BLaER1 (cell line): Measurements from ENCODE around the gene RLF.

ENCODE experiments used
- H3K27ac ChIP-seq: shearing (Covaris generic); formaldehyde crosslinking; 2 replicates; pipeline ENCODE4 v1.8.1; 2022
- H3K27me3 ChIP-seq: shearing (Covaris generic); formaldehyde crosslinking; 2 replicates; pipeline ENCODE4 v1.8.1; 2022
- H3K36me3 ChIP-seq: shearing (Covaris generic); formaldehyde crosslinking; 2 replicates; pipeline ENCODE4 v1.8.1; 2022
- H3K4me1 ChIP-seq: shearing (Covaris generic); formaldehyde crosslinking; 2 replicates; pipeline ENCODE4 v1.8.1; 2022
- H3K4me2 ChIP-seq: shearing (Covaris generic); formaldehyde crosslinking; 2 replicates; pipeline ENCODE4 v1.8.1; 2022
- H3K4me3 ChIP-seq: shearing (Covaris generic); formaldehyde crosslinking; 2 replicates; pipeline ENCODE4 v1.8.1; 2022
- H3K9ac ChIP-seq: shearing (Covaris generic); formaldehyde crosslinking; 2 replicates; pipeline ENCODE4 v1.8.1; 2022
- H3K9me3 ChIP-seq: shearing (Covaris generic); formaldehyde crosslinking; 2 replicates; pipeline ENCODE4 v1.8.1; 2022
- H4K20me1 ChIP-seq: shearing (Covaris generic); formaldehyde crosslinking; 2 replicates; pipeline ENCODE4 v1.8.1; 2022
- Cebpa-rat ChIP-seq: shearing (Covaris generic); IDR thresholded peaks from 2 replicates; pipeline ENCODE4 v1.8.1; 2022

RLF gene

GRCh38 chr1:40161125-40161887 lies at the start of gene RLF:
RLF (plus strand) TSS chr1:40161387; CDS start chr1:40161400, 13 bp downstream.
- H4K20me1 ChIP-seq, result peaks cover 50% of the 10 kb centered on the region
- peak within 1 kb of the TSS; percentile 95 for H3K4me2 ChIP-seq
- peak within 1 kb of the TSS; percentile 90 for H3K27ac ChIP-seq
- peaks cover 33% of the 10 kb centered on the region for H3K4me1 ChIP-seq
- peaks cover 17% of the 10 kb centered on the region; the same call in 1 of the 2 replicates for H3K36me3 ChIP-seq
- no peaks in the 10 kb centered on the region for H3K9me3 ChIP-seq
- H3K27me3 ChIP-seq, result no peaks in the 10 kb centered on the region
- no peak for TF ChIP-seq Cebpa-rat
- H3K4me3 ChIP-seq, result peak within 1 kb of the TSS; percentile 98
- peak within 1 kb of the TSS; percentile 94 for H3K9ac ChIP-seq

DNA sequence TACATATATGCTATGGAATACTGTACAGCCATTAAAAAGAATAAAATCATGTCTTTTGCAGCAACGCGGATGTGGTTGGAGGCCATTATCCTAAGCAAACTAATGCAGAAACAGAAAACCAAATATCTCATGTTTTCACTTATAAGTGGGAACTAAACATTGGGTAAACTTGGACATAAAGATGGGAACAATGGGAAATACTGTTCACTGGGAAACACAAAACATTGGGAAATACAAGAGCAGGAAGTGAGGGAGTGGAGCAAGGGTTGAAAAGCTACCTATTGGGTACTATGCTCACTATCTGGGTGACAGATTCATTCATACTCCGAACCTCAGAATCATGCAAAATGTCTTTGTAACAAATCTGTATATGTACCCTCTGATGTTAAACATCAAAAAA lies 46.8 kb upstream of the RLF start:
- Histone ChIP-seq H3K4me1 (no peaks in the 10 kb centered on the region), H3K4me3 (no peak overlapping the region), H3K27me3 (no peaks in the 10 kb centered on the region), H3K27ac (no peak overlapping the region), H3K9me3 (peaks cover 21% of the 10 kb centered on the region), H3K4me2 (no peak overlapping the region), H3K9ac (no peak overlapping the region), H4K20me1 (no peaks in the 10 kb centered on the region), H3K36me3 (no peaks in the 10 kb centered on the region)
- TF ChIP-seq Cebpa-rat, result no peak

DNA sequence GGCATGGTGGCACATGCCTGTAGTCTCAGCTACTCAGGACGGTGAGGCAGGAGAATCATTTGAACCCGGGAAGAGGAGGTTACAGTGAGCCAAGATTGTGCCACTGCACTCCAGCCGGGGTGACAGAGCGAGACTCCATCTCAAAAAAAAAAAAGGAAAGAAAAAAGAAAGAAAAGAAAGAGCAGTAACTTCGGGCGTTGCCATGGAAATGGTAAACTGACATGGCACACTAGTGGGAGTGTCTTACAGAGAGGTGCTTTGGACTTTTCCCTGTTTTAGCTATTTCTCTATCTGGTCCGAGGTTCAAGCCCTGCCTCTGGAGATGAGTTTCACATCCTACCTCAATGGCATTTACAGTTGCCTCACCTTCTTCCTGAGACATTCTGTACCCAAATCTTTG lies 41.1 kb upstream of the RLF start:
- H3K9ac ChIP-seq, result no peak overlapping the region
- H3K36me3 ChIP-seq, result no peaks in the 10 kb centered on the region
- no peak overlapping the region for H3K4me3 ChIP-seq
- H3K4me2 ChIP-seq, result no peak overlapping the region
- TF ChIP-seq Cebpa-rat, result no peak
- H3K27ac ChIP-seq, result no peak overlapping the region
- no peaks in the 10 kb centered on the region for H3K27me3 ChIP-seq
- H4K20me1 ChIP-seq, result no peaks in the 10 kb centered on the region
- H3K4me1 ChIP-seq, result no peaks in the 10 kb centered on the region
- H3K9me3 ChIP-seq, result no peaks in the 10 kb centered on the region

DNA sequence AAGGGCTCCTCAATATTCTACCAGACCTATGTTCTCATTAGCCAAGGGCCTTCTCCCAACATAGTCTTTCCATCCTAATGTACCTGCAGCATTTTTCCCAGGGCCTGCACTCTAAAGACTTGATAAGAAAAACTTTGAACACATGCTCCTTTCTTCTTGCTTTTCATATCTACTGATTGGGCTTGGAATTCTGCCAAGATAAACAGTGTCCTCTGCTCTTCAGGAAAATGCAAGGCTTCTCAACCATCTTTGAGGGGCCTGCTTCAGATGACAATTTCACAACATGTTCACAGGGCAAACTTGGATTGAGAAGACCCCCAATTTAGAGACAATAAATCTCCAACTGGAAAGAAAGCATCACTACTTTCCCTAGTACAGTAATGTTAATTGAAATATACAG lies 38.3 kb upstream of the RLF start:
- H3K4me1 ChIP-seq, result no peaks in the 10 kb centered on the region
- H3K4me2 ChIP-seq, result no peak overlapping the region
- no peaks in the 10 kb centered on the region for H3K27me3 ChIP-seq
- H3K27ac ChIP-seq, result no peak overlapping the region
- H4K20me1 ChIP-seq, result no peaks in the 10 kb centered on the region
- H3K4me3 ChIP-seq, result no peak overlapping the region
- no peaks in the 10 kb centered on the region for H3K9me3 ChIP-seq
- no peak for TF ChIP-seq Cebpa-rat
- H3K9ac ChIP-seq, result no peak overlapping the region
- no peaks in the 10 kb centered on the region for H3K36me3 ChIP-seq

GRCh38 chr1:40130892-40131291 lies 30.3 kb upstream of the RLF start:
- Histone ChIP-seq H3K9me3 (peaks cover 8% of the 10 kb centered on the region; the same call in 1 of the 2 replicates), H3K27me3 (no peaks in the 10 kb centered on the region), H3K4me3 (no peak overlapping the region), H3K27ac (no peak overlapping the region), H3K36me3 (no peaks in the 10 kb centered on the region), H4K20me1 (no peaks in the 10 kb centered on the region), H3K4me2 (no peak overlapping the region), H3K9ac (no peak overlapping the region), H3K4me1 (no peaks in the 10 kb centered on the region)
- no peak for TF ChIP-seq Cebpa-rat

DNA sequence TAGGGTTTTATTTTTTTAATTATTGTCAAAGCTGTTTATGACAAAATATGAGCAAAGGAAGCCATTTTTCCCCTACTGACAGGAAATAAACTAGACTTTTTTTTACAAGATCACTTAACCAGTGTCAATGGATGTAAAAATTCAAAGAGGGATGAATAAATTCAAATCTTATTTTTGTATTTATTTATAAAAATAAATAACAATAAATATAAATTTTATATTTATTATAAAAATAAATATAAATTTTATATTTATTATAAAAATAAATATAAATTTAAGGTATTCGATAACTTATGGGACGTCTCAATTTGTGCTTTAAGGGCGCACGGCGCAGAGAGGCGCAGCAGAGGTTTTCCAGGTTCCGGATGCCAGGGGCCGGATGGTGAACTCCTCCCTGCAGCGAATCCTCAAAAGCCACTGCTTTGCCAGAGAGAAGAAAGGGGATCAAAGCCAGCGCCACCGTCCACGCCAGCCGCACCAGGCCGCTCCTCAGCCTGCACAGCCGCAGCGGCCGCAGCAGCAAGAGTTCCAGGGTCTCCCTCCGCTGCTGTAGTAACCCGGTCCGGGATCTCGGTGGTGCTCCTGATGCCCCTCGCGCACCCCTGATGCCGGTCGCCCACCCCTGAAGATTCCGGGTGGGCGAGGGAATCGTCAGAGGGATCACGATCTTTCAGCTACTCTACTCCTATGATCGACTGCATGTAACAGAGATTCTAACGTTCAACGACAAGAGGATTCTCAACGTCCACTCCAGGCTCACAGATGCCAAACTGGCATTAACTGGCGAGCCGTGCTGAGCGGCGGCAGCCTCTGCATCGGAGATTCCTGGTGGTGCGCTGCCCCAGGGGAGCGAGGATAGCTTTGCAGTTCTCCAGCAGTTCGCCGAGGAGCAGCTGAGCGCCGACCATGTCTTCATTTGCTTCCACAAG lies 28.5 kb upstream of the RLF start:
- no peak overlapping the region for H3K4me2 ChIP-seq
- no peaks in the 10 kb centered on the region for H3K4me1 ChIP-seq
- no peak overlapping the region for H3K4me3 ChIP-seq
- no peak overlapping the region for H3K27ac ChIP-seq
- H3K9me3 ChIP-seq, result peaks cover 8% of the 10 kb centered on the region; the same call in 1 of the 2 replicates
- H3K9ac ChIP-seq, result no peak overlapping the region
- H4K20me1 ChIP-seq, result no peaks in the 10 kb centered on the region
- no peaks in the 10 kb centered on the region for H3K36me3 ChIP-seq
- no peak for TF ChIP-seq Cebpa-rat
- no peaks in the 10 kb centered on the region for H3K27me3 ChIP-seq

- Histone ChIP-seq H3K36me3 (no peaks in the 10 kb centered on the region), H4K20me1 (no peaks in the 10 kb centered on the region), H3K9me3 (peaks cover 8% of the 10 kb centered on the region; the same call in 1 of the 2 replicates), H3K9ac (no peak overlapping the region), H3K4me1 (no peaks in the 10 kb centered on the region), H3K27me3 (no peaks in the 10 kb centered on the region), H3K4me2 (no peak overlapping the region), H3K4me3 (no peak overlapping the region), H3K27ac (no peak overlapping the region)
- TF ChIP-seq Cebpa-rat, result no peak
Observed at GRCh38 chr1:40133312-40133665, 27.9 kb upstream of the RLF start.

DNA sequence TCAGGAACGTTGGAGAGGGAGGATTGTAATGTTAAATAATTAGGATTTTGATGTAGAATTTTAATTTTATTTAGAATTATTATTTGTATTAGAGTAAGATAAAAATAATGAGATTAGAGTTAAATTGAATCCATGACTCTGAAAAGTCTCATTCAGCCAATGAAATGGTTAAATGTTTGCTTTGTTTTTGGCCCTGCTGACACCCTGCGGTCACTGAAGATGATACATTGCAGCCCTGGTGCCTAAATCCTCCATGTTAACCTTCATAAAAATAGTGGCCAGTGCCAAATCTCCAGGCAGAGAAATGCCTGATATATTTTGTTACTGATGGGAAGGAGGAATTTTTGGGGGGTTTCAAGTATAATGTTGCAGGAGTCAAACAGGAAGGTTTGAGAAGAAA lies 27.3 kb upstream of the RLF start:
- no peak overlapping the region for H3K4me2 ChIP-seq
- no peaks in the 10 kb centered on the region for H3K27me3 ChIP-seq
- no peaks in the 10 kb centered on the region for H4K20me1 ChIP-seq
- H3K4me3 ChIP-seq, result no peak overlapping the region
- TF ChIP-seq Cebpa-rat, result no peak
- H3K9ac ChIP-seq, result no peak overlapping the region
- no peak overlapping the region for H3K27ac ChIP-seq
- no peaks in the 10 kb centered on the region for H3K36me3 ChIP-seq
- H3K9me3 ChIP-seq, result peaks cover 8% of the 10 kb centered on the region; the same call in 1 of the 2 replicates
- H3K4me1 ChIP-seq, result no peaks in the 10 kb centered on the region

- no peaks in the 10 kb centered on the region for H4K20me1 ChIP-seq
- no peaks in the 10 kb centered on the region for H3K36me3 ChIP-seq
- no peak overlapping the region for H3K9ac ChIP-seq
- H3K4me2 ChIP-seq, result no peak overlapping the region
- no peaks in the 10 kb centered on the region for H3K9me3 ChIP-seq
- H3K4me3 ChIP-seq, result no peak overlapping the region
- no peak for TF ChIP-seq Cebpa-rat
- no peak overlapping the region for H3K27ac ChIP-seq
- no peaks in the 10 kb centered on the region for H3K4me1 ChIP-seq
- H3K27me3 ChIP-seq, result no peaks in the 10 kb centered on the region
Observed at GRCh38 chr1:40140211-40140973, 20.8 kb upstream of the RLF start.
